Uterus (tissue), 4 donors: Measurements from ENCODE around the gene MPO. TPM values are rescaled to one million over a fixed set of nuclear protein-coding genes. Genes with fewer than 3 reads are reported as not detected.

Experiments used
- DNase-seq, 2 donors: peaks; one replicate each; pipeline ENCODE4 v3.0.0-alpha.2; 2019 to 2020
- H3K27ac ChIP-seq, 2 donors: fragments of 200-600 bp; sonication (generic); 1 replicate in 1 of 2; 2 replicates in 1 of 2; pipeline ENCODE4 v1.5.1; 2016 to 2018
- H3K27me3 ChIP-seq, 2 donors: fragments of 200-600 bp; sonication (generic); one replicate each; pipeline ENCODE4 v1.5.1; 2018 to 2019; ENCODE audit warnings: control low read depth in 1 of 2
- H3K36me3 ChIP-seq, 2 donors: fragments of 200-600 bp; sonication (generic); one replicate each; pipeline ENCODE4 v1.5.1; 2019; ENCODE audit warnings: control low read depth in 1 of 2
- H3K4me1 ChIP-seq, 2 donors: fragments of 200-600 bp; sonication (generic); one replicate each; pipeline ENCODE4 v1.5.1; 2018 to 2019; ENCODE audit warnings: control low read depth in 1 of 2
- H3K4me3 ChIP-seq, 2 donors: fragments of 200-600 bp; sonication (generic); 1 replicate in 1 of 2; 2 replicates in 1 of 2; pipeline ENCODE4 v1.5.1; 2018 to 2019; ENCODE audit warnings: mild to moderate bottlenecking in 1 of 2
- H3K9me3 ChIP-seq, 2 donors: fragments of 200-600 bp; sonication (generic); one replicate each; pipeline ENCODE4 v1.5.1; 2019; ENCODE audit warnings: control low read depth in 1 of 2
- CTCF ChIP-seq, 4 experiments: fragments of 200-600 bp in 2 of 4; fragments of 450-650 bp in 2 of 4; sonication (generic) in 2 of 4; IDR thresholded peaks; one replicate each; pipeline ENCODE4 v1.5.1; 2016 to 2019; ENCODE audit warnings: antibody characterized with exemption in 4 of 4, mild to moderate bottlenecking in 2 of 4, moderate library complexity in 1 of 4
- POLR2A ChIP-seq, 2 donors: fragments of 450-650 bp; IDR thresholded peaks; one replicate each; pipeline ENCODE4 v1.6.1; 2016; ENCODE audit warnings: antibody characterized with exemption in 2 of 2, mild to moderate bottlenecking in 1 of 2, moderate library complexity in 1 of 2
- intact Hi-C: fragments of 100-400 bp; cut with DNase I; formaldehyde crosslinking; loops from one replicate; pipeline ENCODE4 v1.15.1; 2023; ENCODE audit warnings: low total_unique reads
- total RNA-seq, 4 donors: library from RNA; depleted of rRNA in 3 of 4; stranded (reverse); fragments of >200 nt in 3 of 4; gene quantifications; one replicate each; pipeline versions ENCODE4 v1.1.0 to v1.2.4, GENCODE V29; 2014 to 2023
- donor health status: DM: yes; HTN: yes; CAD: no.

Gene MPO
- total RNA-seq, 4 donors from 2014 or later = 0.79 to 21.7 TPM; not detected in 2

- TF ChIP-seq POLR2A (IDR thresholded peaks at IDR 0.05) (no peak), CTCF (IDR thresholded peaks at IDR 0.05) (no peak)
- Histone ChIP-seq H3K4me3 (no peak overlapping the region), H3K36me3 (no peaks in the 10 kb centered on the region), H3K27me3 (no peaks in the 10 kb centered on the region), H3K9me3 (no peaks in the 10 kb centered on the region), H3K4me1 (no peaks in the 10 kb centered on the region), H3K27ac (no peak overlapping the region)
- intact Hi-C loops = no loop called here
- no peak for DNase-seq
Observed at GRCh38 chr17:58268774-58269556, 11.8 kb downstream of the MPO start.

DNA sequence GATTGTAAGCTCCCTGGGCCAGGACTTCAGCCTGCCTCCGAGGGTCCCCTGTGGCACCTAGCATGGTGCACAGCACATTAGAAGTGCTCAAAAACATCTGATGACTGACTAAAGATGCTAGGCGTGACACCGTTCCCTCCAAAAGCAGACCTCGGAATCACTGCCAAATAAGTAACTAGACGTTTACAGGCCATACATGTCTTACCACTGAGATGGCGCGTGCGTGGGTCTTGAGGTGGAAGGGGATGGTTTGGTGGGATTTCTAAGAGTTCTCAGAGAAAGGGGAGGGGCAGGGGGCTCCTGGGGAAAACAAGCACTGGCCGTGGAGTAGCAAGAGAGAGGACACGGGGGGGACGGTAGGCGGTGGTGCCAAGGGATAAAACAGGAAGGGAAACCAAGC, 12.4 kb downstream of the MPO start:
- Histone ChIP-seq H3K27ac (no peak overlapping the region), H3K27me3 (no peaks in the 10 kb centered on the region), H3K4me1 (no peaks in the 10 kb centered on the region), H3K9me3 (no peaks in the 10 kb centered on the region), H3K4me3 (no peak overlapping the region), H3K36me3 (no peaks in the 10 kb centered on the region)
- DNase-seq = no peak
- no peak for TF ChIP-seq CTCF (IDR thresholded peaks at IDR 0.05)
- TF ChIP-seq POLR2A (IDR thresholded peaks at IDR 0.05) = no peak
- intact Hi-C loops = no loop called here

GRCh38 chr17:58267347-58268324, 13.1 kb downstream of the MPO start:
- H3K9me3 ChIP-seq = no peaks in the 10 kb centered on the region
- TF ChIP-seq POLR2A (IDR thresholded peaks at IDR 0.05) (no peak), CTCF (IDR thresholded peaks at IDR 0.05) (no peak)
- intact Hi-C loops = no loop called here

GRCh38 chr17:58265902-58266875, 14.5 kb downstream of the MPO start:
- H3K4me1 ChIP-seq = no peaks in the 10 kb centered on the region
- H3K9me3 ChIP-seq = no peaks in the 10 kb centered on the region
- H3K36me3 ChIP-seq = no peaks in the 10 kb centered on the region
- no peak overlapping the region for H3K4me3 ChIP-seq
- intact Hi-C loops = no loop called here
- no peak for DNase-seq
- no peak for TF ChIP-seq CTCF (IDR thresholded peaks at IDR 0.05)
- no peak for TF ChIP-seq POLR2A (IDR thresholded peaks at IDR 0.05)
- H3K27me3 ChIP-seq = no peaks in the 10 kb centered on the region
- H3K27ac ChIP-seq = no peak overlapping the region

More at GRCh38 chr17:58267347-58268324, 13.1 kb downstream of the MPO start:
- H3K36me3 ChIP-seq = no peaks in the 10 kb centered on the region
- H3K4me1 ChIP-seq = no peaks in the 10 kb centered on the region
- H3K27me3 ChIP-seq = no peaks in the 10 kb centered on the region
- no peak for DNase-seq
- H3K27ac ChIP-seq = no peak overlapping the region
- H3K4me3 ChIP-seq = no peak overlapping the region
